ENCODE data around the gene RPL27A.

- TF ChIP-seq, protein P1, sequence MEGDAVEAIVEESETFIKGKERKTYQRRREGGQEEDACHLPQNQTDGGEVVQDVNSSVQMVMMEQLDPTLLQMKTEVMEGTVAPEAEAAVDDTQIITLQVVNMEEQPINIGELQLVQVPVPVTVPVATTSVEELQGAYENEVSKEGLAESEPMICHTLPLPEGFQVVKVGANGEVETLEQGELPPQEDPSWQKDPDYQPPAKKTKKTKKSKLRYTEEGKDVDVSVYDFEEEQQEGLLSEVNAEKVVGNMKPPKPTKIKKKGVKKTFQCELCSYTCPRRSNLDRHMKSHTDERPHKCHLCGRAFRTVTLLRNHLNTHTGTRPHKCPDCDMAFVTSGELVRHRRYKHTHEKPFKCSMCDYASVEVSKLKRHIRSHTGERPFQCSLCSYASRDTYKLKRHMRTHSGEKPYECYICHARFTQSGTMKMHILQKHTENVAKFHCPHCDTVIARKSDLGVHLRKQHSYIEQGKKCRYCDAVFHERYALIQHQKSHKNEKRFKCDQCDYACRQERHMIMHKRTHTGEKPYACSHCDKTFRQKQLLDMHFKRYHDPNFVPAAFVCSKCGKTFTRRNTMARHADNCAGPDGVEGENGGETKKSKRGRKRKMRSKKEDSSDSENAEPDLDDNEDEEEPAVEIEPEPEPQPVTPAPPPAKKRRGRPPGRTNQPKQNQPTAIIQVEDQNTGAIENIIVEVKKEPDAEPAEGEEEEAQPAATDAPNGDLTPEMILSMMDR (IDR thresholded peaks at IDR 0.05), result no peak
- TF ChIP-seq POLR2A (IDR thresholded peaks at IDR 0.05), result no peak
- no peak for TF ChIP-seq EP300 (IDR thresholded peaks at IDR 0.05; ENCODE audit: low read depth)
Measured at GRCh38 chr11:8714622-8715225, 32.1 kb downstream of the RPL27A start.

Measured in transverse colon (tissue), 3 donors.